Skeletal muscle cell (primary cell): ENCODE measurements around the gene SLC38A11.
A peak's percentile ranks its signal among the peaks of the same experiment; 100 is the strongest.

ENCODE experiments used
- DNase-seq: peaks from one replicate; pipeline ENCODE4 v3.0.0-alpha.2; 2010; ENCODE audit warnings: low read depth
- H3K4me3 ChIP-seq: 2 replicates; pipeline ENCODE4 v1.5.1; 2011; ENCODE audit warnings: low read depth, mild to moderate bottlenecking, control low read depth, low read length, moderate library complexity

SLC38A11 gene

DNA sequence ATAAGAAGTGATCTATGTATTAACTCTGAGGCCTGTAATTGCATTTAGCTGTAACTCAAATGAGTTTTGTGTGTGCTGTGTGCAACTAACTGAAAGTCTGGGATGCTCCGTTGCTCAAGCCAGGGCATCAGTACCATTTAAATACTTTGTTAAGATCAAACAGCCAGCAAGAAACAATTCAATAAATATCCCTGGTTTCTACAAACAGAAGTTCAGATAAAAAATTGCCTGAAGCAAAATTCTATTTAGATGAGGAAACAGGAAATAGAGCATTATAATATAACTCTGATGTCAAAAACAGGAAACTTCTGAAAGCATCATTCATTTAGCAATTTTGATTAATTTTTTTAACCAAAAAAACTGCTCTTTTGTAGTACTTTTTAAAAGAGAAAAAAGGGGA lies 18.9 kb upstream of the SLC38A11 start:
- no peak overlapping the region for H3K4me3 ChIP-seq
- no peak for DNase-seq

DNA sequence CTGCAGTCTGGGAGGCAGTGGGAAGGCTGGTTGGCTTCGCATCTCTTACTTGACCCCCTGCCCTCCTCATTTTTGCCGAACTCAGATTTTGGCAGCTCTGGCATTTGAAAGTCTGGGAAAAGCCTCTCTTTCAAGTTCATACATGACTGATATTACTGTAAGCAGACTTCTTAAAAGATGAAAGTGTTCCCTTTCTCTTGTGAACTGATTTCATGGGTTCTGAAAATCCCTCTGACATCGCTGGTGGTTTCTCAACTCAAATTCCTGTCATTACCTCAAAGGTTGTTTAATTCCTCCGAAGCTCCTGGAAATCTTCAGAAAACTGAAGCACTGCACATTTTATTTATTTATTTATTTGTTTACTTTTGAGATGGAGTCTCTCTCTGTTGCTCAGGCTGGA lies 16.9 kb upstream of the SLC38A11 start:
- no peak overlapping the region for H3K4me3 ChIP-seq

DNA sequence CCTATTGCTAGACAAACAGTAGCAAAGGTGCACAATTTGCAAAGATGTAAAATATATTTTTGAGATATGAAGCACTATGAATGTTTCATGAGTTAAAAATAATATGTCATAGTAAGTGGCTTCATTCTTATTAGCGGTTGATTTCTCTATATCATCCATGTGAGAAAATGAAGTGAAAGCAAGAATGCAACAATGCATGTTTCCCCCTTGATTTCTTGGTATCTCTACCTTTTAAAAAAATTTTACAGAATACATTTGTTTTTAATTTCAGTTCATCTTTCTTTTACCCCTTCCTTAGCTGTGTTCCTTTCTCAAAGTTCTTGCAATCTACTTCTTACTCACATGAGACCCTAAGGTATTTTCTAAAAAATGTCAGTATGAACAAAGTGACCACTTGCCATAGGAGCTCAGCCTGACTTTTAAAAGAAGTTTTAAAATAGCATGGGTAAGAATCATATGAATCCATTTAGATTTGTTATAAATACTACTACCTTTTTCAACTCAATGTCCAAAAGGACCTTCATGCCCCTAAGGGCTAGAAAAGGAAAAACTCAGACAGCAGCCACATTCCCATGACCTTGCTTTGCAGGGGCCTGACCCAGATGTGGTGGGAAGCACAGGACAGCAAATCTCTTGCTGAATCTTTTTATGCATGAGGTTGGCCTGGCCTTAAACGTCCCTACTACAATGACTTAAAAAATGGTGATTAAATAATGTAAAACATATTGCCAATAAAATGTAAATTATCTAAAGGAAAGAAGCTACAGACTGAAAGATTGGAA lies 14.8 kb upstream of the SLC38A11 start:
- no peak for DNase-seq
- no peak overlapping the region for H3K4me3 ChIP-seq

More for the DNA sequence above, 16.9 kb upstream of the SLC38A11 start:
- no peak for DNase-seq

DNA sequence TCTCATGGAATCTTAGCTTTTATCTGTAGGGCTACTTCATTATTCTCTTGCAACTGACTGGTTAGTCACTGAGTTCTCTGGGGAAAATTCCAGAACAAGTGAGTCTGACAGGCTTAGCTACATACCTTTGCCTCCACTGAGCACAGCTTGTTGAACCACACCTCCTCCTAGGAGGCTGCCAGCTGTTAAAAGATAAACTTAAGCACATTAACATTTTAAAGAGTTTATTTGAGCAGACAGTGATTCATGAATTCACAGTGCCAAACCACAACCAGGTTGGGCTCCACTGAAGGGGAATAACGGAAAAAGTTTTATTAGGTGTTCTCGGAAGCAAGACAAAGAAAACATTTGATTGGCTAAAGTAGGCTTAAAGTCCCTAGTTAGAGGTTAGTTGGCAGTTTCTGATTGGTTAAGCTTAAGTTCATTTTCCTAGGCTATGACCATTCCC lies 12.5 kb upstream of the SLC38A11 start:
- peak; percentile 78 for DNase-seq

DNA sequence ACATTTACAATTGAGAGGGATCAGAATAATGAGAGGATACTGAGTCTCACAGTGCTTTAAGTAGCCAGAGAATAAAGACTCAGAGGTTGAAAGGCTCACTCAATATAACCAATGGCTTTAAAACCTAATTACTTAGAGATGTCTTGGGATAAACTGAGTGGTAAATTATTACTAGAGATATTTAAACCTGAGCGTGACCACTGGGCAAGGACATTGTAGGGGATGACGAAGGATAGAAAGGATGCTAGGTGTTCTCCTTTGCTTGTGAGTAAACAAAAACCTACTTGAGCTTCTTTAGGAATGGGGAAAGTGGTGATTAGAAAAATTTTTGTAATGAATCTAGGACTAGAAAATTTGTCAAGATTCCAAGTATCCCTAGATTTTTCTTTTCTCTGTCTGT lies 12.0 kb upstream of the SLC38A11 start:
- no peak overlapping the region for H3K4me3 ChIP-seq
- no peak for DNase-seq

More for the DNA sequence above, 12.5 kb upstream of the SLC38A11 start:
- no peak overlapping the region for H3K4me3 ChIP-seq

DNA sequence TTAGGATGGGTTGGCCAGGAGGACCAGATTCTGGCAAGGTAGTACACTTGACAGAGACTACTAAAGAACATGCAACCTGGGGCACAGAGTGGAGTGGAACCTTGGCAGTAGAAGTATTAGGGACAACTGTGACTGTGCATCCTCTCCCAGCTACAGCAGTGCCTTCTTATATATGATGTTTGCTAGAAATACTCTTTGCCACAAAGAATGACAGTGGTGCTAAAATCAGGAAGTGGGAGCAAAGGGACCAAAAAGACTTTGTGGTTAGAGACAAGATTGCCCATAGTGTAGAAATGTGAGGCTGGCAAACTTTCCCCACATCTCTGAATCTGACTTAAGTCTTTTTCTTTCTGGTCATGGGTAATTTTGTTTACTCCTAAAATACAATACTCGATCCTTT lies 9.4 kb upstream of the SLC38A11 start:
- H3K4me3 ChIP-seq: no peak overlapping the region
- DNase-seq: no peak

DNA sequence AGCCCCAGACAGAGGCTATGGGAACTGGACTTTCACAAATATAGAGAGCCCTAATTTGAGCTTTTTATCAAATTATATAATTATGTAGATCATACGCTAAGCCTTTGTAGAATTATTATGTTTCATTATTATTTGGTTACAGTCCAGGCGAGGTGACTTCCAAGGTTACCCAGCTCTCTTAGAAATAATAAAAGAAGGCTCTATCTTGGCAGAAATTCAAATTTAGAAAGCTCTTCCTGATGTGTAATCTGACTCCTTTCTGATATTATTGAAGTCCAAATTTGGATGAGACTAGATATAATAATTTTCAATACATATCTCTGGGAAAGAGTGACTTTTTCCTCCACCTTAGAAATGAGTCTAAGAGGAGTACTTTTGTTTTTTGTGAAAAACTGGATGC lies 4.8 kb upstream of the SLC38A11 start:
- DNase-seq: no peak

DNA sequence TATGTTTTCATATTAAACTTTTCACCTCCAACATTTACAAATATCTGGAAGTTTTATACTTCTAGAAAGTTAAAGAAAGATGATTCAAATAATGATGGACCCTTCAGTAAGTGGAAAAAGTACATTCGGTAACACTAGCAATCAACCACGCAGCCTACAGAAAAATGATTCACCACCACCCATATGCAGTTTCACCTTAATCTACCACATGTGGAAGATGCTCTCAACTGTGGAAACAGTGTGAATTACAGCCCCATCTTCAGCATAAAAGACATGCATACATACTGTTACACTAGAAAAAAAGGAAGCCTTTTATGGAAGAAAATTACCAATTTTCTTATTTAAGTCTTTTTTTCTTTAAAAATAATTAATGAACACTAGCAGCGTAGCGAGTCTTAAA lies 1.1 kb downstream of the SLC38A11 start:
- DNase-seq: no peak
- no peak overlapping the region for H3K4me3 ChIP-seq

More for the DNA sequence above, 4.8 kb upstream of the SLC38A11 start:
- no peak overlapping the region for H3K4me3 ChIP-seq

DNA sequence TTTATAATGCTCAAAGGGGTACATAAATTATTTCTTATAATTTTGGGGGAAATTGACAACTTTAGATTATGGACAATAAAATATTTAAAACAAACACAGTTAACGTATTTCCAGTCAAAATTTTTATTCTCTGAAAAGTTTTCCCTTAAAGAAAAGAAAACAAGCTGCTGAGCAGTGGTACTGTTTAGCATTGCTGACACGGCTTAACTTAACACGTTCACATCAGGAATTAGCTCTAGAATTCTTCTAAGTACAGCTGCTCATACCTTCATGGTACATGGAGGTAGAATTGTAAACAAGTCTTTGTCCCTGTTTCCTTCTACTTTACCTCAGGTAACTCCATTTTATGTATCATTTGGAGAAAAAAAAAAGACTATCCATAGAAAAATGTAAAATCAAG lies 2.0 kb downstream of the SLC38A11 start:
- H3K4me3 ChIP-seq: no peak overlapping the region
- DNase-seq: no peak

DNA sequence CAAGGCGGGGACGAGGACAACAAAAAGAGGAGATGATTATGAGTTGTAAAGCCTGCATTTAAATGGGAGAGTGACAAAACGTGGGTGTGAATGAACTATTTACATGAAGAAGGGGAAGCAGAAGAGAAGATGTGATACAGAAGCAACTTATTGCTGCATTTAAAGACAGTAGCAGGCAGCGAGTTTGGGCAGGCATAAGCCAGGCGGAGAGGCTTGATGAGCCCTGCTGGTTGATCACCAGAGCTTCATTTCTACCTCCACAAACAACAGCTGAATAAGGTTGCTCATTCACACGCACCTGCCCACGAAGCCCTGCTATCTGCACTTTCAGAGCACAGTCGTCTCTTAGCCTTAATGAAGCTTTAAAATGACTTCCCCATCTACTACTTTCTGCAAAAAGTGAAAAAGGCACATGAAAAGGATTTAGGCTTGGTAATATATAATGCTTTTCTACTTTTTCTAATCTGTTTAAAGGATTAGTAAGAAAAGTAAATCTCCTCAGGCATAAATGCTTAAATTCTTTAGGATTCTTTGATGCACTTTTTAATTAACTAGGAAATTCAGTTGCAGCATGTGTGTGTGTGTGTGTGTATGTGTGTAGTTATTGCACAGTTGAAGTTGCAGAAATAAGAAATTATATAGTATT lies 3.1 kb downstream of the SLC38A11 start:
- H3K4me3 ChIP-seq: no peak overlapping the region
- no peak for DNase-seq

DNA sequence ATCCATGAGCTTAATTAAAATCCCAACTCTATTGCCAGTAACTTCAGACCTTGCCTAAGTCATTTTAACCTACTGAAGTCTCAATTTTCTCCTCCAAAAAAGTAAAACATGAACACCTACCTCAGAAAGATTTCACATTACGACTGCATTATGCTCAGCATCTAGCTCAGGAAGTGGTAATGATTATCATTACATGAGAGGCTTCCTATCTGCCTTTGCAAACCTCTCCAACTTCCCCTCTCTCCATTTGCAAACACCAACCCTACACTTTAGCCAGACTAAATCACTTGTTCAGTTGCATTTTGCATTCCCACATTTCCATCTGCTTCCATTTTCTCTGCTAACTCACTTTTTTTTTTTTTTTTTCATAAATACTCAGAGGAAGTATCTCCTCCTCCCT lies 6.8 kb downstream of the SLC38A11 start:
- no peak for DNase-seq

DNA sequence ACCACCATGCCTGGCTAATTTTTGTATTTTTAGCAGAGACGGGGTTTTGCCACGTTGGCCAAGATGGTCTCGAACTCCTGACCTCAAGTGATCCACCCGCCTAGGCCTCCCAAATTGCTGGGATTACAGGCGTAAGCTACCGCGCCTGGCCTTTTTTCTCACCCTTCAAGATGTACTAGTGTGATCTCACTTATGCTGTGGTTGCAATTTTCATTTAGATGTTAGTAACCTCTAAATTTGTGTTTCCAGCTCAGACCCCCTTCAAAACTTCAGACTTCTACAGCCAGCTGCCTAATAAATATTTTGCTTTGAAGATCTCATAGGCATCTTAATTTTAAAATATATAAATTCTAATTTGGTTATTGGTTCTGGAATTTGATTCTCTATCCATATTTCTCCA lies 8.0 kb downstream of the SLC38A11 start:
- H3K4me3 ChIP-seq: no peak overlapping the region
- DNase-seq: no peak

More for the DNA sequence above, 6.8 kb downstream of the SLC38A11 start:
- H3K4me3 ChIP-seq: no peak overlapping the region

DNA sequence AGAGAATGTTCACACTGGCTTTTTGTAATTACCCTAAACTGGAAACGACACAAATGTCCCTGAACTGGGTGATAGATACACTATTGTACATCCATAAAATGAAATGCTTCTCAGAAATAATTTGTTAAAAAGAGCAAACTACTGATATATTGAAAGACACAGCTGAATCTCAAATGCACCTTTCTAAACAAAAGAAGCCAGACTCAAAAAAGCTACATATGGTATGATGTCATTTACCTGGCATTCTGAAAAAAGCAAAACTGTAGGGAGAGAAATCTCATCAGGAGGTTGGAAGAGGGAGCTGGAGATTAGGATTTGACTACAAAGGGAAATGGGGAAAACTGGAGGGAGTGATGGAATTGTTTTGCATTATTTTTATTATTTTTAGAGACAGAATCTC lies 12.0 kb downstream of the SLC38A11 start:
- H3K4me3 ChIP-seq: no peak overlapping the region
- no peak for DNase-seq

DNA sequence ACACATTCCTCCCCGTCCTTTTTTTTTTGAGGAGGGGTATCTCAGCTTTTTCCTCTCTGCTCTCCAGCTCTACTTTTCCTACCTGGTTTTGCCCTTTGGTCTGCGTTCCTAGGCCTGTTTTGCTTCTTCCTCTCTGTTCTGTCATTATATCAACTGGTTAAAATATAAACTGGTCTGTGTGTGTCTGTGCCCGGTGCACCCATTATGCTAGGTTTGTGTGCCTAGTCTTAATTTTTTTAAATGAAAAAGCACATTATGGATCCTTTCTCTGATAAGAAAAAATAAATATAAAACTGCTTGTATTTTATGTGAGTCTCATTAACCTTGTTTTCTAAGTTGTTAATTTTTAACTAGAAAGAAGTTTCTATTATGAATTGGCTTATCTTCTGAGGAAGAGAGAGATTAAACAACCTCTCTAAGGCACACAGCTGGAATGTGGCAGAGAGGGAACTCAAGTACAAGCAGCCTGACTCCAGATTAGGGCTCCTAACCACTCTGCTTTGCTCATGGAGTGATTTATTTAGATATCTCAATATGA lies 17.4 kb downstream of the SLC38A11 start:
- no peak overlapping the region for H3K4me3 ChIP-seq
- DNase-seq: no peak

DNA sequence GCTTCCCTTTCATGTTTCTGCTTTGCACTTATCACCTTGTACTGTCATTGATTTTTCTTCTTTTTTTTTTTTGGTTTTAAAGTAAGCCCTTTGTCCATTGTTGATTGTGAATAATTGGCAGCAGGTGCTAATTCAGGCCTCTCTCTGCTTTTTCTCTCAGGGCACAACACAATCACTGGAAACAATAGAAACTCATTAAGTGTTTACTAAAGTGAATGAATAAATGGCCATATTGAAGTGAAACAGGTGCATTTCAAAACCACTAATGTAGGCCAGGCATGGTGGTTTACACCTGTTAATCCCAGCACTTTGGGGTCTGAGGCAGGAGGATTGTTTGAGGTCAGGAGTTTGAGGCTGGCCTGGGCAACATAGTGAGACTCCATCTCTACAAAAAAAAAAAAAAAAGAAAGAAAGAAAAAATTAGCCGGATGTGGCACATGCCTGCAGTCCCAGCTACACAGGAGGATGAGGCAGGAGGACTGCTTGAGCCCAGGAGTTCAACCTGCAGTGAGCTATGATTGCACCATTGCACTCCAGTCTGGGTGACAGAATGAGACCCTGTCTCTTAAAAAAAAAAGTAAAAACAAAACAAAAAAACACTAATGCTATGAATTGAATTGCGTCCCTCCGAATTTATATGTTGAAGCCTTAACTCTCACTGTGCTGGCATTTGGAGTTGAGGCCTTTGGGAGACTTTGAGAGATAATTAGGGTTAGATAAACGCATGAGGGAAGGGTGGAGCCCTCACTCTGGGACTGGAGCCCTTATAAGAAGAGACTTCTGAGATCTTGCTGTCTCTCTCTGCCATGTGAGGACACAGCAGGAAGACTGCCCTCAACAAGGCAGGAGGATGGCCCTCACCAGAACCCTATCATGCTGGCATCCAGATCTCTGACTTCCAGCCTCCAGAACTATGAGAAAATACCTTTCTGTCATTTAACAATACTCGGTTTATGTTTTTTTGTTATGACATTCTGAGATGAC lies 19.9 kb downstream of the SLC38A11 start:
- no peak for DNase-seq
- no peak overlapping the region for H3K4me3 ChIP-seq

DNA sequence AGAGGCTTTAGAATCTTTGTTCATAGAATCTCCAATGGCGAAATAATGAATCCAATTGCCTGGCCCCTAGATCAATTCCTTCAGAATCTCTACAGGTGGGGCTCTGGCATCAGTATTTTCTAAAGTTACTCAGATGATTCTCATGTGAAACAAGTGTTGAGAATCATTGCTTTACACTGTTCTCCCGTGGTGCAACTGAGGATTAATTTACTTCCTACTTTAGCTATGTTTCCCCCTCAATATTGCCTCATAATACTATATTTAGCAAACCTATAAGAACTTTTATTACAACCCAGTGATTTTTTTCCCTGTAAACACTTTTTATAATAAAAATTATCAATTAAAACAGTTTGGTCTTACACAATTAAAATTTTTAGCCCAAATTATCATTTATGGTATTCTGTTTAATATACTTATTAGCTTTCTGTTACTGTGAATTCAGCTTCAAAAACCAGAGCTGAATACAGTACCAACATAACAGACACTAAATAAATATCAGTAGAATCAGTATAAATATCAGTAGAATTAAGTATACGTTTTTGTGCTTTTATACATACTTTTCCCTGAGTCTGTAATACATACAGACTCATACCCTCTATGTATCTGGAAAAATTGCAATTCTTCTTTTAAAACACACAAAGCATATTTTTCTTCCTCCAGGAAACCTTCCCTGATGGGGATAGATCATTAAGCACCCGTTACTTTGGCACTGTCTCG lies 20.8 kb downstream of the SLC38A11 start:
- no peak for DNase-seq
- no peak overlapping the region for H3K4me3 ChIP-seq

DNA sequence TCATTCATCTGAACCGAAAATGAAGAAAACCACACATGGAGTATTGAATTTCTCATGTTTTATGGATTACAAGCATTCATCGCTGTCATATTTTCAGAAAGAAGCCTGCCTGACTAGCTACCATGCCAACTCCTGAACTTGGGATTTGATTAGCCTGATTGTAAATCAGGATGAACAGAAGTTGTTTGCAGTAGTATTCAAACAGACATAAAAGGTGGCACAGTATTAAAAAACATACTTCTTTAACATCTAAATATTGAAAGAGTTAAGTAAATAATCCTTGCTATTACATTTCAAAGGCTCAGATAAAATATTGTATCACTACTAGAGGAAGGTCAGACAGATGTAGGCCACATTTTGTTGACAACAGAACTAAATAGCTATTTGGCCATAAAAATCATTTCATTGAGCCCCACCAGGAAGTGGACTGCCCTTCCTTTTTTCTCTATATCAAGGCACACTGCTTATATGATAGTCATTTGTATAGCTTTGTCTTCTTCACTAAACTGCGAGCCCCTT lies 21.6 kb downstream of the SLC38A11 start:
- no peak overlapping the region for H3K4me3 ChIP-seq
- no peak for DNase-seq

DNA sequence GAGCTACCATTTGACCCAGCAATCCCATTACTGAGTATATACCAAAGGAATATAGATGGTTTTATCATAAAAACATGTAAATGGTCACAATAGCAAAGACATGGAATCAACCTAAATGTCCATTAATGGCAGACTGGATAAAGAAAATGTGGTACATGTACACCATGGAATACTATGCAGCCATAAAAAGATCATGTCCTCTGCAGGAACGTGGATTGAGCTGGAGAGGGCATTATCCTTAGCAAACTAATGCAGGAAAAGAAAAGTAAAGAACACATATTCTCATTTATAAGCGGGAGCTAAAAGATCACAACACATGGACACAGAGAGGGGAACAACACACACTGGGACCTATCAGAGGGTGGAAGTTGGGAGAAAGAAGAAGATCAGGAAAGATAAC lies 22.9 kb downstream of the SLC38A11 start:
- no peak overlapping the region for H3K4me3 ChIP-seq
- no peak for DNase-seq
